PC-3 (cell line): Measurements from ENCODE around the gene PPP2R5E. TPM values are rescaled to one million over a fixed set of nuclear protein-coding genes. Genes with fewer than 3 reads are reported as not detected.

ENCODE experiments used
- ATAC-seq: fragments of 200-7000 bp; cut with Tn5 transposase; 2 replicates; pipeline ENCODE4 v1.9.1; 2020; ENCODE audit warnings: mild to moderate bottlenecking, moderate library complexity
- BruUV-seq: library from RNA; stranded (reverse); fragments of 400-500 nt; replicated peaks from 2 replicates; lab custom pipeline; 2021; lab: Mats Ljungman, UMichigan
- CTCF ChIA-PET: fragments of 300-600 bp; sonication (Branson Sonifier 250); formaldehyde crosslinking; loops from one replicate; lab custom pipeline; 2022; ENCODE audit warnings: antibody characterized with exemption; lab: Charles Lee
- POLR2A ChIA-PET: fragments of 300-600 bp; sonication (Branson Sonifier 250); formaldehyde crosslinking; loops from one replicate; lab custom pipeline; 2022; ENCODE audit warnings: antibody characterized with exemption; ENCODE audit not compliant: unreplicated experiment; lab: Charles Lee
- DNase-seq: peaks from one replicate; pipeline ENCODE4 v3.0.0-alpha.2; 2015
- H2AFZ ChIP-seq: fragments of 300-600 bp; sonication (generic); 2 replicates; pipeline ENCODE4 v1.6.0; 2016; ENCODE audit warnings: antibody characterized with exemption, low read length
- H3F3A ChIP-seq: fragments of 300-600 bp; sonication (generic); one replicate; pipeline ENCODE4 v1.6.0; 2017; ENCODE audit warnings: antibody characterized with exemption, low read length, control low read depth, mild to moderate bottlenecking; ENCODE audit not compliant: unreplicated experiment
- H3K27ac ChIP-seq: fragments of 300-600 bp; sonication (generic); 2 replicates; pipeline ENCODE4 v1.5.1; 2016; ENCODE audit warnings: mild to moderate bottlenecking, low read length
- H3K27me3 ChIP-seq: fragments of 300-600 bp; sonication (generic); 2 replicates; pipeline ENCODE4 v1.6.1; 2016; ENCODE audit warnings: low read length, mixed read lengths
- H3K36me3 ChIP-seq: fragments of 300-600 bp; sonication (generic); 2 replicates; pipeline ENCODE4 v1.6.1; 2016; ENCODE audit warnings: low read depth, mixed run types, low read length, mixed read lengths
- H3K4me1 ChIP-seq: fragments of 300-600 bp; sonication (generic); 2 replicates; pipeline ENCODE4 v1.5.1; 2016; ENCODE audit warnings: low read length; ENCODE audit not compliant: insufficient read depth
- H3K4me2 ChIP-seq: fragments of 300-600 bp; sonication (generic); 2 replicates; pipeline ENCODE4 v1.6.0; 2016; ENCODE audit warnings: low read length
- H3K4me3 ChIP-seq: fragments of 300-600 bp; sonication (generic); 2 replicates; pipeline ENCODE4 v1.5.1; 2016; ENCODE audit warnings: mild to moderate bottlenecking, low read length, mixed read lengths
- H3K79me2 ChIP-seq: fragments of 300-600 bp; sonication (generic); 2 replicates; pipeline ENCODE4 v1.6.1; 2017; ENCODE audit warnings: low read length, mixed read lengths
- H3K9ac ChIP-seq: fragments of 300-600 bp; sonication (generic); 2 replicates; pipeline ENCODE4 v1.6.0; 2016; ENCODE audit warnings: mild to moderate bottlenecking, low read length
- H3K9me2 ChIP-seq: fragments of 300-600 bp; sonication (generic); replicated peaks from 2 replicates; pipeline ENCODE4 v1.6.1; 2016; ENCODE audit warnings: mixed run types, low read length, mixed read lengths
- H3K9me3 ChIP-seq: fragments of 300-600 bp; sonication (generic); 2 replicates; pipeline ENCODE4 v1.6.1; 2016; ENCODE audit warnings: low read length, mixed read lengths
- H4K20me1 ChIP-seq: fragments of 300-600 bp; sonication (generic); 2 replicates; pipeline ENCODE4 v1.6.1; 2016; ENCODE audit warnings: low read length, mixed read lengths
- CTCF ChIP-seq: fragments of 300-600 bp; sonication (generic); conservative IDR thresholded peaks from 2 replicates; pipeline ENCODE4 v1.5.1; 2017; ENCODE audit warnings: antibody characterized with exemption, low read depth, mild to moderate bottlenecking, low read length
- EZH2 ChIP-seq: fragments of 300-600 bp; sonication (generic); IDR thresholded peaks from one replicate; pipeline ENCODE4 v1.6.1; 2017; ENCODE audit warnings: antibody characterized with exemption, mild to moderate bottlenecking, low read length; ENCODE audit not compliant: unreplicated experiment
- EZH2phosphoT487 ChIP-seq: fragments of 300-600 bp; sonication (generic); IDR thresholded peaks from 2 replicates; pipeline ENCODE4 v1.6.1; 2018; ENCODE audit warnings: mild to moderate bottlenecking, antibody characterized with exemption, low read length, borderline replicate concordance
- intact Hi-C: fragments of 100-400 bp; cut with micrococcal nuclease; formaldehyde crosslinking; loops from 2 replicates; pipeline ENCODE4 v1.9.0; 2023
- total RNA-seq: library from RNA; depleted of rRNA; stranded (reverse); fragments of >200 nt; gene quantifications from 2 replicates; pipeline ENCODE4 v1.2.3, GENCODE V29; 2014

PPP2R5E gene
- total RNA-seq, 1 experiment from 2014 or later, result 17.2 TPM

- H3K79me2 ChIP-seq, result peaks cover 92% of the 10 kb centered on the region
- H3F3A ChIP-seq, result no peaks in the 10 kb centered on the region
- peak; percentile 41 for DNase-seq
- H4K20me1 ChIP-seq, result 0 out of 2 replicates have a peak, but pooled peaks cover 10% of the 10 kb centered on the region
- H3K4me1 ChIP-seq, result peaks cover 31% of the 10 kb centered on the region
- peak; percentile 62 for ATAC-seq
- POLR2A ChIA-PET, result interaction anchor here (0.6 to 1.4 kb wide), 2 partner anchors 127 to 149 kb away, joined by 4 to 5 read pairs; partner anchors contain the start of gene WDR89
- no peak overlapping the region for H3K9ac ChIP-seq
- H3K27me3 ChIP-seq, result no peaks in the 10 kb centered on the region
- TF ChIP-seq EZH2 (no peak), CTCF (peak; percentile 45)
- peak overlapping the region; percentile 55 for H3K27ac ChIP-seq
- no peaks in the 10 kb centered on the region for H3K36me3 ChIP-seq
- H2AFZ ChIP-seq, result no peak overlapping the region
- intact Hi-C loops, result loop anchor here (2.0 kb wide), 2 partner anchors 54 to 88 kb away; no protein-coding TSS in a partner anchor
- H3K4me2 ChIP-seq, result peak overlapping the region; percentile 46; the same call in 1 of the 2 replicates
- CTCF ChIA-PET, result interaction anchor here (0.5 to 2.4 kb wide), 4 partner anchors 50 to 409 kb away, joined by 4 to 15 read pairs (median 8); partner anchors contain the start of gene PPP2R5E
- no peaks in the 10 kb centered on the region for H3K9me3 ChIP-seq
- H3K4me3 ChIP-seq, result no peak overlapping the region
- H3K9me2 ChIP-seq, result no peaks in the 10 kb centered on the region
- no TSS peak for BruUV-seq
These were observed 49.9 kb downstream of the PPP2R5E start for GRCh38 chr14:63493246-63493645.

GRCh38 chr14:63492391-63492790 is 50.8 kb downstream of the PPP2R5E start:
- peak overlapping the region; percentile 46 for H3K4me2 ChIP-seq
- intact Hi-C loops, result loop anchor here (1.0 to 2.0 kb wide), 6 partner anchors 8 to 103 kb away; partner anchors contain the start of gene PPP2R5E

More at GRCh38 chr14:63492391-63492790, 50.8 kb downstream of the PPP2R5E start:
- BruUV-seq, result no TSS peak
- no peaks in the 10 kb centered on the region for H3K36me3 ChIP-seq
- H4K20me1 ChIP-seq, result 0 out of 2 replicates have a peak, but pooled peaks cover 10% of the 10 kb centered on the region
- no peaks in the 10 kb centered on the region for H3K9me3 ChIP-seq
- CTCF ChIA-PET, result no interaction called here
- H3K9me2 ChIP-seq, result no peaks in the 10 kb centered on the region
- peak overlapping the region; percentile 55 for H3K27ac ChIP-seq
- DNase-seq (peak; percentile 73), ATAC-seq (peak; percentile 95)
- POLR2A ChIA-PET, result no interaction called here
- no peak for TF ChIP-seq EZH2phosphoT487
- no peak for TF ChIP-seq CTCF
- TF ChIP-seq EZH2, result no peak
- no peak overlapping the region for H2AFZ ChIP-seq
- peaks cover 92% of the 10 kb centered on the region for H3K79me2 ChIP-seq
- peaks cover 27% of the 10 kb centered on the region for H3K4me1 ChIP-seq
- H3K27me3 ChIP-seq, result no peaks in the 10 kb centered on the region
- H3K4me3 ChIP-seq, result no peak overlapping the region
- H3K9ac ChIP-seq, result no peak overlapping the region
- no peaks in the 10 kb centered on the region for H3F3A ChIP-seq
